HG03558 (cell line): Measurements from ENCODE around the gene CATSPERD.
"Not testable (repeated sequence)": the region's sequence is repeated elsewhere in the genome, so short reads cannot be mapped to it uniquely, and the experiment has no call there.

ENCODE experiments used
- ATAC-seq: cut with Tn5 transposase; IDR thresholded peaks from one replicate; pipeline ENCODE4 v1.9.1; 2021; ENCODE audit warnings: moderate number of reproducible peaks; ENCODE audit not compliant: unreplicated experiment; ENCODE audit errors: extremely low read depth

Gene CATSPERD

GRCh38 chr19:5684694-5685430 is 35.6 kb upstream of the CATSPERD start:
- ATAC-seq: no peak

GRCh38 chr19:5686326-5686646 is 34.2 kb upstream of the CATSPERD start:
- no peak for ATAC-seq

DNA sequence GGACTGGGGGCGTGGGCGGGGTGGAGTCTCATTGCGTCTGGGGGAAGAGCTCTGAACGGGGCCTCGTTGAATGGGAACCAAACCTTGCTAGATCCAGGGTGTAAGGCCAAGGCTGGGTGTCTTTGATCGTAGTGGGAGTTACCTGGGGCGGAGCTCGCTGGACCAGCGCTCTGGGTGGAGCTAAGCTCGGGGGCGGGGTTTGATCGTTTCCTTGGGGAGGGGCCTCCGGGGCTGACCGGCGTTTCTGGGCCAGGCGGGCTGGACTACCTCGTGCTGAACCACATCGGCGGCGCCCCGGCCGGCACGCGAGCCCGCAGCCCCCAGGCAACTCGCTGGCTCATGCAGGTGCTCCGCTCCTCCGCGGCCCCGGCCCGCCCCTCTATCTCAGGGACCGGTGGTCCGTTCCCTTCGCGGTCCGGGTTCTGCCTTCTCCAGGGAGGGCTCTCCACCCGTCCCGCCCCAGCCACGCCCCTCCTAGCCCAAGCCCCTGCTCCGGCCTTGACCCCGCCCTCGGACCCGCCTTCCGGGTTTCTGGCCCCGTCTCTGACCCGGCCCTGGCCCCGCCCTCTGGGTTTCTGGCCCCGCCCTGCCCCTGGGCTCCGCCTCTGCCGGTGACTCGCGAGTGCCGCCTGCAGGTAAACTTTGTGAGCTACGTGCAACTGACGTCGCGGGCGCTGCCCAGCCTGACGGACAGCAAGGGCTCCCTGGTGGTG is 33.6 kb upstream of the CATSPERD start:
- no peak for ATAC-seq

DNA sequence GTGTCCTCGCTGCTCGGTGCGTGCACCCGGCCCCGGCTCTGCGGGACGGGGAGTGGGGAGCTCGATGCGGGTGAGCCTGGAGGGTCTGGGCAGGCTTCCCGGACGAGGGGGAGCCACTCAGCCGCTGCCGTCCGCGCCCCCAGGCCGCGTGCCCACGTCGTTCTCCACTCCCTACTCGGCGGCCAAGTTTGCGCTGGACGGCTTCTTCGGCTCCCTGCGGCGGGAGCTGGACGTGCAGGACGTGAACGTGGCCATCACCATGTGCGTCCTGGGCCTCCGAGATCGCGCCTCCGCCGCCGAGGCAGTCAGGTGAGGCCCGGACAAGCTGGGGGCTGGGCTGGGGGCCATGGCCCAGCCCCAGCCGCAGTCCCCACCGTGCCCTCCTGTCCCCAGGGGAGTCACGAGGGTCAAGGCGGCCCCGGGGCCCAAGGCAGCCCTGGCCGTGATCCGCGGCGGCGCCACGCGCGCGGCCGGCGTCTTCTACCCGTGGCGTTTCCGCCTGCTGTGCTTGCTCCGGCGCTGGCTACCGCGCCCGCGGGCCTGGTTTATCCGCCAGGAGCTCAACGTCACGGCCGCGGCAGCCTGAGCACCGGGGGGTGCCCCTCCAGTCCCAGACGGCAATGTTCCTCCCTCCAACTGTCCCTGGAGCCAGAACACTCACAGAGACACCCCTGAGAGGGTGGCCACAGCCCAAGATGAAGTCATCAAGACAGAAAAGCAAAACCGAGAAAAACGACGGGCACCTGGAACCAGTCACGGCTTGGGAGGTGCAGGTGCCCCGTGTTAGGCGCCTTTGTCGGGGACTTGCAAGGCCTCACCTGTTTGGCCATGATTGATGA is 32.9 kb upstream of the CATSPERD start:
- ATAC-seq: no peak

DNA sequence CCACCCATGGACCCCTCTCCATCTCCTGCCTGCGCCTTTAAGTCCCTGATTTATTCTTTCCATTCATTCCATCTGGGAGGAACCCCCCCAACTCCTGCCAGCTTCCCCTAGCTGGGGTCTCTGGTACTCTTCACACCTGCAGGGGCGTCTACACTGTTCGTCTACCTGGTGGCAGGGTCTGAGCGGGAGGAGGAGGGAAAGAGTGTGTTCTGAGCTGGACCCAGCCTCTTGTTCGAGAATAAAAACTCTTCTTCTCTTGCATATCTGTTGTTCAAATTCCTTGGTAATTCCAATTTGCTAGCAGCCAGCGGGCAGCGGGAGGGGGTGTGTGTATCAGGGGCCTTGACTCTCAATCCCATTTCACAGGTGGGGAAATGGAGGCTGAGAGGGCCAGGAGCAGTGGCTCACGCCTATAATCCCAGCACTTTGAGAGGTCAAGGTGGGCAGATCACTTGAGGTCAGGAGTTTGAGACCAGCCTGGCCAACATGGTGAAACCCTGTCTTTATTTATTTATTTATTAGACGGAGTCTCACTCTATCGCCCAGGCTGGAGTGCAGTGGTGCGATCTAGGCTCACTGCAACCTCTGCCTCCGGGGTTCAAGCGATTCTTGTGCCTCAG is 32.1 kb upstream of the CATSPERD start:
- ATAC-seq: not testable (repeated sequence)

- ATAC-seq: peak; percentile 33
Measured at GRCh38 chr19:5690125-5690954, 30.1 kb upstream of the CATSPERD start, which contains the start of gene RPL36. Gene RPL36, plus strand, starts transcription at chr19:5690295. Its CDS starts 213 bp downstream, at chr19:5690508.

GRCh38 chr19:5690955-5691821 is 29.2 kb upstream of the CATSPERD start:
- no peak for ATAC-seq

GRCh38 chr19:5691822-5692722 is 28.4 kb upstream of the CATSPERD start:
- no peak for ATAC-seq

DNA sequence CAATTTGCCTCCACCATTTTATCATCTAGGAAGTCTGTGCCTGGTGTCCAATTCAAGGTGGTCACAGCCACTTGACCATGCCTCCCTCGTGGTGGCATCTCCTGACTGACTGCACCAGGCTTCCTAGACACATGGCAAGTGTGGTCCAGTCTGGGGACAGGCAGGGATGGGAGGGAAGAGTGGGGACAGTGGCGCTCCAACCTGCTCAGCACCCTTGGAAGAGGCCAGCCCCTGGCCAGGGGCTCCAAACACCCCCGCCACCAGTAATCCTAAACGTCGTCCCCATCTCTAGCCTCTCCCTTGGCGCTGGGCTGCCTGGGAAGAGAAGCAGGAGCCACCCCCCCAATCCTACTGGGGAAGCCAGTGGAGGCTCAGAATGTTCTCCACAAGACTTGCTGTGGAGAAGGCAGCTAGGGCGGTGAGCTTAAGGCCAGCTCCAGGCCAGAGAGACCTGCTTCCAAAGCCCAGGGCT is 27.7 kb upstream of the CATSPERD start:
- no peak for ATAC-seq

GRCh38 chr19:5693195-5694166 is 27.0 kb upstream of the CATSPERD start:
- ATAC-seq: no peak

GRCh38 chr19:5694167-5694955 is 26.1 kb upstream of the CATSPERD start:
- no peak for ATAC-seq

- no peak for ATAC-seq
Measured at GRCh38 chr19:5694956-5695648, 25.3 kb upstream of the CATSPERD start.

GRCh38 chr19:5695649-5696195 is 24.7 kb upstream of the CATSPERD start:
- no peak for ATAC-seq

GRCh38 chr19:5696196-5697021 is 24.0 kb upstream of the CATSPERD start:
- ATAC-seq: no peak
